Left forelimb (tissue), 1 donor: ENCODE data around the gene ARHGAP23.

ENCODE experiments used
- DNase-seq: peaks from one replicate; pipeline ENCODE4 v3.0.0-alpha.2; 2018; ENCODE audit warnings: low spot score

The ARHGAP23 gene

GRCh38 chr17:38551121-38551520 lies 122.9 kb downstream of the ARHGAP23 start:
- no peak for DNase-seq

- no peak for DNase-seq
Measured at GRCh38 chr17:38552343-38552742, 124.1 kb downstream of the ARHGAP23 start.

GRCh38 chr17:38554430-38555350 lies 126.4 kb downstream of the ARHGAP23 start:
- no peak for DNase-seq

GRCh38 chr17:38556239-38556638 lies 128.0 kb downstream of the ARHGAP23 start:
- no peak for DNase-seq

- DNase-seq: no peak
Measured at GRCh38 chr17:38557396-38557795, 129.1 kb downstream of the ARHGAP23 start.

- DNase-seq: peak; percentile 88
Measured at GRCh38 chr17:38557836-38558727, 129.8 kb downstream of the ARHGAP23 start.

- no peak for DNase-seq
Measured at GRCh38 chr17:38558728-38559050, 130.4 kb downstream of the ARHGAP23 start.

GRCh38 chr17:38559051-38559879 lies 131.0 kb downstream of the ARHGAP23 start:
- DNase-seq: no peak

- no peak for DNase-seq
Measured at GRCh38 chr17:38559880-38560230, 131.6 kb downstream of the ARHGAP23 start.

GRCh38 chr17:38560503-38561318 lies 132.4 kb downstream of the ARHGAP23 start:
- DNase-seq: no peak

GRCh38 chr17:38561416-38562214 lies 133.4 kb downstream of the ARHGAP23 start:
- DNase-seq: no peak
